BJ (cell line): ENCODE results near the gene CD226. TPM values are rescaled to one million over a fixed set of nuclear protein-coding genes. Genes with fewer than 3 reads are reported as not detected.

ENCODE experiments used
- CTCF ChIA-PET: fragments of 350-600 bp; formaldehyde crosslinking; extraction: SDS; loops from one replicate; lab custom pipeline; 2021; ENCODE audit warnings: antibody characterized with exemption, inconsistent platforms; lab: Yijun Ruan, JAX
- POLR2A ChIA-PET: fragments of 300-600 bp; sonication (Branson Sonifier 250); formaldehyde crosslinking; extraction: SDS; loops from one replicate; lab custom pipeline; 2021; ENCODE audit warnings: antibody characterized with exemption; lab: Charles Lee
- DNase-seq: peaks from one replicate; pipeline ENCODE4 v3.0.0-alpha.2; 2011; ENCODE audit warnings: low read depth
- H3K27me3 ChIP-seq: 2 replicates; pipeline ENCODE4 v1.6.0; 2011; ENCODE audit warnings: low read length; ENCODE audit not compliant: control insufficient read depth, insufficient read depth
- H3K36me3 ChIP-seq: 2 replicates; pipeline ENCODE4 v1.5.1; 2011; ENCODE audit warnings: low read length; ENCODE audit not compliant: control insufficient read depth, insufficient read depth
- H3K4me3 ChIP-seq: 2 replicates; pipeline ENCODE4 v1.5.1; 2011; ENCODE audit warnings: low read depth, mild to moderate bottlenecking, control low read depth, low read length
- polyA plus RNA-seq: library from polyadenylated mRNA; depleted of rRNA; stranded (reverse); fragments of >200 nt; gene quantifications from 2 replicates; pipeline ENCODE4 v1.2.3, GENCODE V29; 2011
- TF ChIP-seq, protein P1 (sequence below): IDR thresholded peaks from 2 replicates; pipeline ENCODE4 v1.5.1; 2011; ENCODE audit warnings: low read depth, mild to moderate bottlenecking, control low read depth, inconsistent platforms, low read length, moderate library complexity; ENCODE audit not compliant: insufficient read depth

CD226 gene
- polyA plus RNA-seq, 1 experiment, result 0.13 TPM

DNA sequence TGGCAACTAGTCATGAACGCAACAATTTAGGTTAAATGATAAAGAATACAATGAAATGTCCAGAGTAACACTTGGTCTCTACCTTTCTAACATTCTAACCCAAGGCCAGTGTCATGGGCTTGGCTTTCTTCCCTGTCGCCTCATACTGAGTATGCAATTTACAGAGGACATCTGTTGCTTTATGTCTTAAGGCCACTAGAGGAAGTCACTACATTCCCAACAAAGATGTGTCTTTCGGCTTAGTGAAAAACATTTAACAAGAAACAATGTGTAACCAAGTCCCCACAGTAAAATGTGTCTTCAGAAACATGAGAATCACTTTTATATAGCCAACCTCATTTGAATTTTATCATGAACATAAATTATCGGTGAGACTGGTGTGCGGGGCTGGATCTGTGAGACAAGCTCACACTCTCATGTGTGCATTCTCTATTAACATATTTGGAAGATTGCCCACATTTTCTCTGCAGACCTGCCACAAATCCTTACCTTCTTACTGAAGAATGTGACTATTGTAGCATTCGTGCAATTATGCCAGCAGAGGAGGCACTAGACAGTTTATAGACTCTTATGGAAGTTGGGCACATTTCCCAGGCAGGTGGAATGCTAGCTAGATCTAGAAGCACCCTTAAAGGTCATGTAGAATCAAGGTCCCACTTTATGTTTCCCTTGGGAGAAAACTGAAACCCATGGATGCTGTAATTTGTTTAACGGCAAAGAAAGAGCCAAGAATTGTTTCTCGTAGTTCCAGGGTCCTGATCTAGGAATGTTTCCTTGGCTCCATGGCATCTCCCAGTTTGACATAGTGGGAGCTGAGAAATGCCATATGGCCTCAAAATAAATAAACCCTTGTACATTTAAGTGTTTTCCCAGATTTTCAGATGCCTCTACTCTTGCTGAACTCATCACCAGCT, 101.8 kb downstream of the CD226 start:
- ChIA-PET POLR2A (no interaction called here), CTCF (interaction anchor here (0.5 to 1.2 kb wide), 2 partner anchors 7 to 990 kb away, joined by 3 to 4 read pairs; no protein-coding TSS in a partner anchor)
- TF ChIP-seq, protein P1, sequence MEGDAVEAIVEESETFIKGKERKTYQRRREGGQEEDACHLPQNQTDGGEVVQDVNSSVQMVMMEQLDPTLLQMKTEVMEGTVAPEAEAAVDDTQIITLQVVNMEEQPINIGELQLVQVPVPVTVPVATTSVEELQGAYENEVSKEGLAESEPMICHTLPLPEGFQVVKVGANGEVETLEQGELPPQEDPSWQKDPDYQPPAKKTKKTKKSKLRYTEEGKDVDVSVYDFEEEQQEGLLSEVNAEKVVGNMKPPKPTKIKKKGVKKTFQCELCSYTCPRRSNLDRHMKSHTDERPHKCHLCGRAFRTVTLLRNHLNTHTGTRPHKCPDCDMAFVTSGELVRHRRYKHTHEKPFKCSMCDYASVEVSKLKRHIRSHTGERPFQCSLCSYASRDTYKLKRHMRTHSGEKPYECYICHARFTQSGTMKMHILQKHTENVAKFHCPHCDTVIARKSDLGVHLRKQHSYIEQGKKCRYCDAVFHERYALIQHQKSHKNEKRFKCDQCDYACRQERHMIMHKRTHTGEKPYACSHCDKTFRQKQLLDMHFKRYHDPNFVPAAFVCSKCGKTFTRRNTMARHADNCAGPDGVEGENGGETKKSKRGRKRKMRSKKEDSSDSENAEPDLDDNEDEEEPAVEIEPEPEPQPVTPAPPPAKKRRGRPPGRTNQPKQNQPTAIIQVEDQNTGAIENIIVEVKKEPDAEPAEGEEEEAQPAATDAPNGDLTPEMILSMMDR, result no peak
- H3K4me3 ChIP-seq, result no peak overlapping the region
- no peak for DNase-seq
- no peaks in the 10 kb centered on the region for H3K36me3 ChIP-seq
- H3K27me3 ChIP-seq, result no peaks in the 10 kb centered on the region

DNA sequence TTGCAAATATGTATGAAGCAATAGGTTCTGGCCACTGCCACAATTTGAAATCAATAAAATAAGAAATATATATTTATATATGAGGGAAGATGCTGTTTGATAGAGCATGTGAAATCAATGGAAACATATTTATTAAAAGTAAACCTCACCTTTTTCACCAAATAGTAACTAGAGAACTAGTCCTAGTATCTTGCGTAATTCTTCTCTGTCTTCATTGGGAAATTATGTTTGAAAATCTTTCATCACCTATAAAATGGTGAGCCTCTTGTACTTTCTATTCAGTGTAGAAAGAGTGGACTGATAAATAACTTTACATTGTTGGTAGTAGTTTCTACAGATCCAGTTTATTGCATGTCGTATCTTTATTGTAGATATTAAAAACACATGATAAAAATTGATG, 103.0 kb downstream of the CD226 start:
- Histone ChIP-seq H3K4me3 (no peak overlapping the region), H3K27me3 (no peaks in the 10 kb centered on the region), H3K36me3 (no peaks in the 10 kb centered on the region)
- ChIA-PET CTCF (no interaction called here), POLR2A (no interaction called here)
- DNase-seq, result no peak
- TF ChIP-seq, protein P1, result no peak

DNA sequence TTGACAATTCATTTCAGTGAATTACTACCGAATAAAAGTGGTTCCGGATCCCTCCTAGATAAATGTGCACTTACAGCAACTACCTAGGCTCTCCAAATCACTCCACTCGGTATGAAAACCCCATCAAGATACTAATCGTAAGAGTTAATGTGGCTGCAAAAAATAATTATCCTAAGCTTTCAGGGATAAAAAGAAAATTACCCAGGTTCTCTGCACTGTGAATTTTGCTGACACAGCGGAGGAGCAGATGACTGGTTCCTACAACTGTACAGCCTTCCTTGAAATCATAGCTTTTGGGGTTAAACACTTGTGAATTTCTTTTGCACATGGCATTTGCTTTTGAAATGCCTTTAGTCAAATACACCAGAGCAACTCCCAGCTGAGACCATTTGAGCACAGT, 104.7 kb downstream of the CD226 start:
- ChIA-PET POLR2A (no interaction called here), CTCF (interaction anchor here (0.7 to 1.1 kb wide), 3 partner anchors 10 to 97 kb away, joined by 3 to 4 read pairs (median 3); no protein-coding TSS in a partner anchor)
- TF ChIP-seq, protein P1, result no peak
- no peak for DNase-seq
- no peaks in the 10 kb centered on the region for H3K36me3 ChIP-seq
- H3K4me3 ChIP-seq, result no peak overlapping the region
- H3K27me3 ChIP-seq, result no peaks in the 10 kb centered on the region

DNA sequence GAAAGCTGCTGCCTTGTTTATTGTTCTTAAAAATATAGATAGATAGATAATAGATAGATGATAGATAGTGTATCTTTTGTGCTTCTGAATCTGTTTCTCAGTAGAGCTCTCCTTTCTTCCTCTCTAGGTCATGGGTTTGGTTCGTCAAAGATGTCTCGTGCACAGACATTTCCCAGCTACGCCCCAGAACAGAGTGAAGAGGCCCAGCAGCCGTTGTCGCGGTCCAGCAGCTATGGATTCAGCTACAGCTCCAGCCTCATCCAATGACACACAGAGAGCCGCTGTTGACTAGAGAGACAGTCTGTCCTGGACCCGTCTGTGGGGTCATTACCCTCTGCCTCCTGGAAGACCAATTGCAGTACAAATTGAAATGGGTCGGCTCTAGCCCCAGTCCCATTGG, 106.6 kb downstream of the CD226 start:
- Histone ChIP-seq H3K36me3 (no peaks in the 10 kb centered on the region), H3K4me3 (no peak overlapping the region), H3K27me3 (no peaks in the 10 kb centered on the region)
- no peak for DNase-seq
- POLR2A ChIA-PET, result no interaction called here
- TF ChIP-seq, protein P1, result no peak
- CTCF ChIA-PET, result interaction anchor here (1.0 to 1.4 kb wide), 2 partner anchors 10 to 229 kb away, joined by 3 to 5 read pairs; no protein-coding TSS in a partner anchor

DNA sequence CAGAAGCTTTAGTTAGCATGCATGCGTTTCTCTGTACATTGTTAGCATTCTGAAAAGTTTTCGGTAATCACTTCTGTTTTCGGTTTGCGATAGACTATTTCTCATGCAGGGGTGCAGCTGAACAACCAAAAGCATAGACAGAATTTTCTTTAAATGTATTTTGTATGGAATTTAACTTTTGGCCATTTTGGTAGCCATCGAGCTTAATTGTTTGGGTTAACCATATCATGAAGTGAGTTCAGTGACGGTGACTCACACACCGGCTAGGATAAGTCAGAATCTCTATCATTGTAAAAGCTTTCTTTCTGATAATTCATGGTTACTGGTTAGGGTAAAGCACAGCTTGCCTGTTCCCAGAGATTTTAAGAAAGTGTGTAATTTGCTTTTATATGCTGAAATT, 107.2 kb downstream of the CD226 start:
- Histone ChIP-seq H3K4me3 (no peak overlapping the region), H3K27me3 (no peaks in the 10 kb centered on the region), H3K36me3 (no peaks in the 10 kb centered on the region)
- CTCF ChIA-PET, result interaction anchor here (1.0 to 1.4 kb wide), 2 partner anchors 10 to 229 kb away, joined by 3 to 5 read pairs; no protein-coding TSS in a partner anchor
- TF ChIP-seq, protein P1, result no peak
- POLR2A ChIA-PET, result no interaction called here
- no peak for DNase-seq
